Measurements from ENCODE around the gene CAMK2G.

The CAMK2G gene

DNA sequence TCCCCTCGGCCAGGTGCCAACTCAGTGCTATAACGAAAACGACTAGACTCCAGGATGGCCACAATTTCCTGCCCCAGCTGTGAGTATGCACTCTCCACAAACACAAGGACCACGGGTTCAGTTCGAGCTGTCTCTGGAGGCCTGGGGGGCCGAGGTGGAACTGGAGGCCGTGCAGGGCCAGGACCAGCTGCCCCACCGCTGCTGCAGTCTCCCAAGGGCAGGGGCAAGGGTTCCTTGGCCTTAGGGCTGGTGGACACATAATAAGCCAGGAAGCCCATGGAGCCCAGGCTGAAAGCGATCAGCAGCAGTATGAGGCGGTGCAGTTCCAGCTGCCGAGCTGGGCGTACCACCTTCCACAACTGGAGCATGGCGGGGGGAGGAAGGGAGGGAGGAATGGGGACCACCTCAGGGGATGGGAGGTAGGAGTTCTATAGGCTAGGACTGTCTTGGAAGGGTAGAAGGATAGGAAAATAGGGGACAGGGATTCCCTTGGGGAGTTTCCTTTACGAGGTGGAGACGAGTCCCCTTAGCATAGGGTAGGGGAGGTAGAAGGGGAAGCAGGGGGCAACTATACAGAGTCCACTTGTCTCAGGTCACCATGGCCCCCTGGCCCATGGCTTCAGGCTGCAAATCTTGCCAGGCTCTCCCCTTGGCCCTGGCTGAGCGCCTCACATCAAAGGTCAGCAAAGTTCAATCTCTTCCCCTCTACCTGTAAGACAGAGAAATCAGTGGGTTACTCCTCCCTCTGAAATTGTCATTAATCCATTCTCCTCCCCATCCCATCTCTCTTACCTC lies 66.1 kb downstream of the CAMK2G start:
- Histone ChIP-seq H3K4me1 (no peaks in the 10 kb centered on the region), H3K36me3 (peaks cover 15% of the 10 kb centered on the region), H3K4me3 (ENCODE audit: low read depth, low read length) (no peak overlapping the region), H3K9me3 (no peaks in the 10 kb centered on the region), H3K27me3 (no peaks in the 10 kb centered on the region)
- DNase-seq: no peak
- TF ChIP-seq, protein P1, sequence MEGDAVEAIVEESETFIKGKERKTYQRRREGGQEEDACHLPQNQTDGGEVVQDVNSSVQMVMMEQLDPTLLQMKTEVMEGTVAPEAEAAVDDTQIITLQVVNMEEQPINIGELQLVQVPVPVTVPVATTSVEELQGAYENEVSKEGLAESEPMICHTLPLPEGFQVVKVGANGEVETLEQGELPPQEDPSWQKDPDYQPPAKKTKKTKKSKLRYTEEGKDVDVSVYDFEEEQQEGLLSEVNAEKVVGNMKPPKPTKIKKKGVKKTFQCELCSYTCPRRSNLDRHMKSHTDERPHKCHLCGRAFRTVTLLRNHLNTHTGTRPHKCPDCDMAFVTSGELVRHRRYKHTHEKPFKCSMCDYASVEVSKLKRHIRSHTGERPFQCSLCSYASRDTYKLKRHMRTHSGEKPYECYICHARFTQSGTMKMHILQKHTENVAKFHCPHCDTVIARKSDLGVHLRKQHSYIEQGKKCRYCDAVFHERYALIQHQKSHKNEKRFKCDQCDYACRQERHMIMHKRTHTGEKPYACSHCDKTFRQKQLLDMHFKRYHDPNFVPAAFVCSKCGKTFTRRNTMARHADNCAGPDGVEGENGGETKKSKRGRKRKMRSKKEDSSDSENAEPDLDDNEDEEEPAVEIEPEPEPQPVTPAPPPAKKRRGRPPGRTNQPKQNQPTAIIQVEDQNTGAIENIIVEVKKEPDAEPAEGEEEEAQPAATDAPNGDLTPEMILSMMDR (IDR thresholded peaks at IDR 0.05; ENCODE audit: low read depth, low read length): no peak

DNA sequence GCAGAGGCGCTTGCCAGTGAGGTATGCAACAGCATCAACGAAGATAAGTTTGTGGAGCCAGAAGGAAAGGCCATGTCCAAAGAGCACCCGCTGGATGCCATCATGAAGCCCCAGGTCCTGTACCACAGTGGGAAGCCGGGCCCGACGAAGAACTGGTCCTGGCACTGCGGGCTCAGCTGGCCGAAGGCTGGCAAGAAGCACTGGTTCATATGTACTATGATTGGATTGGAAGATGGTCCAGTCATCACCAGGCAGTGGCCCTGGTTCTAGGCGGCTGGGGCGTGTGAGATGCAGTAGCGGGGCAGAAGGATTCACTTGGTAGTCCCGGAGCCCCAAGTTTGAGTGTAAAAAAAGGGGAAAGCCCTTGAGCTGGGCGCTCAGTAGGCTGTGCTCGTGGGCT lies 66.9 kb downstream of the CAMK2G start:
- Histone ChIP-seq H3K4me1 (no peaks in the 10 kb centered on the region), H3K9me3 (no peaks in the 10 kb centered on the region), H3K4me3 (ENCODE audit: low read depth, low read length) (no peak overlapping the region), H3K36me3 (peaks cover 15% of the 10 kb centered on the region), H3K27me3 (no peaks in the 10 kb centered on the region)
- DNase-seq: no peak
- TF ChIP-seq, protein P1 (IDR thresholded peaks at IDR 0.05; ENCODE audit: low read depth, low read length): no peak

DNA sequence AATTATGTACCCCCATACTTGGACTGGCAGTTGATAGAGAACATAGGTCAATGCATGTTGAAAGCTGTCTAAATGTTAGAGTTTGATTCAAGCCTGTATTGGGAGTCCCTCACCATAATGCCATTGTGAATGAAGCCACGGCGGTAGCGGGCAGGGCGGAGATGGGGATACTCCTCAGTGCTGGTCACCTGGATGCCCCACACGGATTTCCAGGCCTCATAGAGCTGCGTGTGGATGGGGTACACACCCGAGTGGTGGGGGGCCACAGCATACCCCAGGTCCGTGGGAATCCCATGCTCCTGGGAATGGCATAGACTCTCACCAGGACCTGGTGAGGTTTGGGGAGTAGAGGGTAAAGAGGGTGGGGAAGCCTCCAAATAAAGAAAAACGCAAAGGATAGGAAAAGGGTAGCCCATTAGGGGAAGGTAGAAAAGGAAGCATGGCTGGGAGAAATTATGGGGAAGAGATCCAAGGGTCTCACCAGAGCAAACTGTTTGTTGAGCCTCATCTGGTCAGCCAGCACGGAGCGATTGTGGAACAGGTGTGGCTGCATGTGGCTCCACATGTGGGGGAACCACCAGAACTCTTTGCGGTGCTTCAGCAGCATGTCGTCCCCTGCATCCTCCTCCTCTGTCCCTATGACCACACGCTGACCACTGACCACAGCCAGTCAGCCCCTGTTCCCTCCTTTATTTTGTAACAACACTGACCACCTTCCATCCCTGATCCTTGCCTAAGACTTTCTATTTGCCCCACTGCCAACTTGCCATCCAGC lies 68.0 kb downstream of the CAMK2G start:
- no peaks in the 10 kb centered on the region for H3K27me3 ChIP-seq
- no peak overlapping the region for H3K4me3 ChIP-seq (ENCODE audit: low read depth, low read length)
- TF ChIP-seq, protein P1 (IDR thresholded peaks at IDR 0.05; ENCODE audit: low read depth, low read length): no peak
- no peak for DNase-seq
- no peaks in the 10 kb centered on the region for H3K4me1 ChIP-seq
- H3K36me3 ChIP-seq: peaks cover 17% of the 10 kb centered on the region
- H3K9me3 ChIP-seq: no peaks in the 10 kb centered on the region

DNA sequence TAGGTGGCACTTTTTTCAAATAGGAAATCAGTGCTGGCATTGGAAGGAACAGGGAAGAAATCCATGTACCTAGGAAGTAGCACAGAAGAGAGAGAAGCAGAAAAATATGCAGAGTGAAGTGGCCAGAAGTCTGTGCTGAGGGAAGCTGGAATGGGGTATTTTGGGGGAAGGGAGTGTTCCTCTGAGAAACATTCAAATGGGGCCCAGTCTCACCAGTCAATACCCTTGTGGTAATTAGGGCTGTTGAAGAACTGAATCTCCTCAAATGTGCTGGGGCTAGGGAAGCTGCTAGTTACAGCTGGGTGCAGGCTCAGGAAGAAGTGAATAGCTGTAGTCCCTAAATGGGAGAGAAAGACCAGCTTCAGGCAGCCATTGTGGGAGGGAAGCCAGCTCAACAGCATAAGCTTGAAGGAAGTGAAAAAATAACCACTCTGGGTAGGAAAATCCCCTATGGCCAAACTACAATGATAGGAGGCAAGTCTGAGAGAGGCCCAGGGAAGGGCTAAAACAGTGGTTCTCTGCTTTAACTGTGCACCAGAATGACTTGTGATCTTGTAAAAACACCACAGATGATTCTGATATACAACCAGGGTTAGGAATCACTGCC lies 70.6 kb downstream of the CAMK2G start:
- H3K36me3 ChIP-seq: peaks cover 15% of the 10 kb centered on the region
- TF ChIP-seq, protein P1 (IDR thresholded peaks at IDR 0.05; ENCODE audit: low read depth, low read length): no peak

DNA sequence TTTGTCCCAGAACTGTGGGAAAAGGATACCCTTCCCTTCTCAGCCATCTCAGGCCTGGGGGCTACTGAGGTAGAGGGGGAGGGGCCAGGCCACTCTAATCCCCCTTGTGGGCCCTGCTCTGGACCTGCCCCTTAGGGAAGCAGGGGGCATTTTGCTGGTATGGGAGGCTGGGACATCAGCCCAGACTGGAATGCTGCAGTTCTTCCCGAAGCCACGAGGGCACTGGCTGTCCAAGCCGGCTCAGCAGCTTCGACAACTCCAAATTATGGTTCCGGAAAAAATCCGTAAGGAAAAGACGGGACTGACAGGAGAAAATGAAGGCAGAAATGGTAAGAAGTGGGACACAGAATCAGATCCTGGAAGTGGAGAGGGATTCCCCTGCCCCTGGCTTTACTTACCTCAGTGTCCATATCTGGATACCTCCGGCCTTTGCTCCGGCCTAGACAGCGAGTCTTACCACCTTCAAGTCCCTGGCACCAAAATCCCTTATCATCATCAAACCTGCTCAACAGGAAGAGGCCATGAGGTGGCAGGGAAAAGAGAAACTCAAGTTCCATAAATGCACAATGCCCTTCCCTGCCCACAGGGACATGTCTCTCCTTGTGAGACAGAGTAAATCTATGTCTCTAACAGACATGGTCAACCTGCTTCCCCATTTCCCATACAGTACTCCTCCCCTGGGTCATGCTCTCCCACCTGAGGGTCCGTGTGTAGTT lies 71.9 kb downstream of the CAMK2G start:
- no peak for DNase-seq
- Histone ChIP-seq H3K4me3 (ENCODE audit: low read depth, low read length) (no peak overlapping the region), H3K27me3 (no peaks in the 10 kb centered on the region), H3K36me3 (peaks cover 14% of the 10 kb centered on the region), H3K9me3 (no peaks in the 10 kb centered on the region), H3K4me1 (no peaks in the 10 kb centered on the region)
- TF ChIP-seq, protein P1 (IDR thresholded peaks at IDR 0.05; ENCODE audit: low read depth, low read length): 0 out of 2 replicates have a peak, but pooled peaks have one; percentile 6

More for the DNA sequence above, 70.6 kb downstream of the CAMK2G start:
- H3K4me3 ChIP-seq (ENCODE audit: low read depth, low read length): no peak overlapping the region
- no peaks in the 10 kb centered on the region for H3K27me3 ChIP-seq
- DNase-seq: no peak
- H3K9me3 ChIP-seq: no peaks in the 10 kb centered on the region
- no peaks in the 10 kb centered on the region for H3K4me1 ChIP-seq

Measured in BE2C (cell line).